MM.1S (cell line): ENCODE measurements around the gene KRT23.

Source experiments
- DNase-seq: peaks from one replicate; pipeline ENCODE4 v3.0.0-alpha.2; 2015
- H2AFZ ChIP-seq: fragments of 300-600 bp; sonication (generic); 2 replicates; pipeline ENCODE4 v1.6.0; 2016; ENCODE audit warnings: antibody characterized with exemption, low read length
- H3F3A ChIP-seq: fragments of 300-600 bp; sonication (generic); 2 replicates; pipeline ENCODE4 v1.6.1; 2016; ENCODE audit warnings: mild to moderate bottlenecking, antibody characterized with exemption, low read length, moderate library complexity, mixed read lengths; ENCODE audit not compliant: insufficient read depth
- H3K27ac ChIP-seq: fragments of 300-600 bp; sonication (generic); 2 replicates; pipeline ENCODE4 v1.5.1; 2016; ENCODE audit warnings: mild to moderate bottlenecking, low read length
- H3K27me3 ChIP-seq: fragments of 300-600 bp; sonication (generic); replicated peaks from 2 replicates; pipeline ENCODE4 v1.6.0; 2016; ENCODE audit warnings: low read length; ENCODE audit not compliant: insufficient read depth
- H3K36me3 ChIP-seq: fragments of 300-600 bp; sonication (generic); replicated peaks from 2 replicates; pipeline ENCODE4 v1.6.1; 2016; ENCODE audit warnings: mild to moderate bottlenecking, low read length, mixed read lengths; ENCODE audit not compliant: insufficient read depth
- H3K4me1 ChIP-seq: fragments of 300-600 bp; sonication (generic); 2 replicates; pipeline ENCODE4 v1.6.1; 2016; ENCODE audit warnings: low read length, mixed read lengths
- H3K4me2 ChIP-seq: fragments of 300-600 bp; sonication (generic); 2 replicates; pipeline ENCODE4 v1.6.0; 2016; ENCODE audit warnings: low read depth, low read length
- H3K4me3 ChIP-seq: fragments of 300-600 bp; sonication (generic); 2 replicates; pipeline ENCODE4 v1.5.1; 2016; ENCODE audit warnings: low read length, mixed read lengths
- H3K79me2 ChIP-seq: fragments of 300-600 bp; sonication (generic); 2 replicates; pipeline ENCODE4 v1.6.1; 2016; ENCODE audit warnings: mixed run types, low read length, mixed read lengths
- H3K9ac ChIP-seq: fragments of 300-600 bp; sonication (generic); 2 replicates; pipeline ENCODE4 v1.6.1; 2016; ENCODE audit warnings: low read length, mixed read lengths
- H3K9me2 ChIP-seq: fragments of 300-600 bp; sonication (generic); replicated peaks from 2 replicates; pipeline ENCODE4 v1.6.1; 2016; ENCODE audit warnings: mild to moderate bottlenecking, low read length, mixed read lengths; ENCODE audit not compliant: insufficient read depth
- H3K9me3 ChIP-seq: fragments of 300-600 bp; sonication (generic); replicated peaks from 2 replicates; pipeline ENCODE4 v1.6.1; 2016; ENCODE audit warnings: mild to moderate bottlenecking, low read length, mixed read lengths; ENCODE audit not compliant: insufficient read depth
- H4K20me1 ChIP-seq: fragments of 300-600 bp; sonication (generic); 2 replicates; pipeline ENCODE4 v1.6.1; 2016; ENCODE audit warnings: mild to moderate bottlenecking, low read length, moderate library complexity, mixed read lengths; ENCODE audit not compliant: insufficient read depth
- EZH2 ChIP-seq: fragments of 300-600 bp; sonication (generic); optimal IDR thresholded peaks from 2 replicates; pipeline ENCODE3; 2017; ENCODE audit warnings: low read depth, mild to moderate bottlenecking, antibody characterized with exemption, low read length, mixed read lengths
- EZH2phosphoT487 ChIP-seq: fragments of 300-600 bp; sonication (generic); IDR thresholded peaks from 2 replicates; pipeline ENCODE4 v1.6.1; 2018; ENCODE audit warnings: antibody characterized with exemption, low read length
- TF ChIP-seq, protein P1 (sequence below): fragments of 300-600 bp; sonication (generic); IDR thresholded peaks from 2 replicates; pipeline ENCODE4 v1.5.1; 2016; ENCODE audit warnings: antibody characterized with exemption, low read length, mixed read lengths

KRT23 gene

DNA sequence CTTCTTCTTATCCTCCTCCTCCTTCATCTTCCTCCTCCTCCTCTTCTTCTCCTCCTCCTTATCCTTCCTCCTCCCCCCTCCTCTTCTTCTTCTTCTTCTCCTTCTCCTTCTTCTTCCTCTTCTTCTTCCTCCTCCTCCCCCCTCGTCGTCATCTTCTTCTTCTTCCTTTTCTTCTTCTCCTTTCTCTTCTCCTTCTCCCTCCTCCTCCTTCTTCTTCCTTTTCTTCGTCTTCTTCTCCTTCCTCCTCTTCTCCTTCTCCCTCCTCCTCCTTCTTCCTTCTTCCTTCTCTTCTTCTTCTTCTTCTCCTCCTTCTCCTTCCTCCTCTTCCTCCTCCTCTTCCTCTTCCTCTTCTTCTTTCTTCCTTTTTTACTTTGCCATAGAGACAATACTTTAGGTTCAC lies 5.1 kb upstream of the KRT23 start:
- H3K9ac ChIP-seq = no peak overlapping the region
- DNase-seq = no peak
- no peak for TF ChIP-seq EZH2phosphoT487
- TF ChIP-seq, protein P1, sequence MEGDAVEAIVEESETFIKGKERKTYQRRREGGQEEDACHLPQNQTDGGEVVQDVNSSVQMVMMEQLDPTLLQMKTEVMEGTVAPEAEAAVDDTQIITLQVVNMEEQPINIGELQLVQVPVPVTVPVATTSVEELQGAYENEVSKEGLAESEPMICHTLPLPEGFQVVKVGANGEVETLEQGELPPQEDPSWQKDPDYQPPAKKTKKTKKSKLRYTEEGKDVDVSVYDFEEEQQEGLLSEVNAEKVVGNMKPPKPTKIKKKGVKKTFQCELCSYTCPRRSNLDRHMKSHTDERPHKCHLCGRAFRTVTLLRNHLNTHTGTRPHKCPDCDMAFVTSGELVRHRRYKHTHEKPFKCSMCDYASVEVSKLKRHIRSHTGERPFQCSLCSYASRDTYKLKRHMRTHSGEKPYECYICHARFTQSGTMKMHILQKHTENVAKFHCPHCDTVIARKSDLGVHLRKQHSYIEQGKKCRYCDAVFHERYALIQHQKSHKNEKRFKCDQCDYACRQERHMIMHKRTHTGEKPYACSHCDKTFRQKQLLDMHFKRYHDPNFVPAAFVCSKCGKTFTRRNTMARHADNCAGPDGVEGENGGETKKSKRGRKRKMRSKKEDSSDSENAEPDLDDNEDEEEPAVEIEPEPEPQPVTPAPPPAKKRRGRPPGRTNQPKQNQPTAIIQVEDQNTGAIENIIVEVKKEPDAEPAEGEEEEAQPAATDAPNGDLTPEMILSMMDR = no peak
- no peak for TF ChIP-seq EZH2
- H3K4me3 ChIP-seq = no peak overlapping the region
- no peaks in the 10 kb centered on the region for H3K9me3 ChIP-seq
- H3F3A ChIP-seq = no peaks in the 10 kb centered on the region
- H4K20me1 ChIP-seq = no peaks in the 10 kb centered on the region
- no peaks in the 10 kb centered on the region for H3K4me1 ChIP-seq
- no peaks in the 10 kb centered on the region for H3K27me3 ChIP-seq
- H3K4me2 ChIP-seq = no peak overlapping the region
- no peaks in the 10 kb centered on the region for H3K36me3 ChIP-seq
- H3K9me2 ChIP-seq = no peaks in the 10 kb centered on the region
- no peak overlapping the region for H2AFZ ChIP-seq
- no peak overlapping the region for H3K27ac ChIP-seq
- H3K79me2 ChIP-seq = no peaks in the 10 kb centered on the region

DNA sequence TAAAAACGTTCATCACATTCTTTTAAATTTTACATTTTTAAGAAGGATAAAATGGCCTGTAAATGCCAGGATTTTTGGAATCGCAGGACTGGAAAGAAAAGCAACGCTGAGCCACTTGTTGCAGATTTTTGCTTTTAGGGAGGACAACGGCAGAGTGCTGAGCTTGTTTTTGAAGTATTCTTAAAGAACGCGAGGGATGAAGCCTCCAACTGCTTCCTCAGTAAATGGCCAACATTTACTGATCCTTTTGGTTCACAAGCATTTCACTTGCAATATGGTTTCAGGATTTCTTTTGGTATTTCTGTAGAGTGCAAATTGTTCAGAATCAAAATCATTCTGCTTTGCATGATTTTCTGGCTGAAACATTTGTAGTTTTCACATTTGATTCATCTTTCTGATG lies 2.8 kb upstream of the KRT23 start:
- TF ChIP-seq EZH2 = no peak
- TF ChIP-seq, protein P1 = no peak
- TF ChIP-seq EZH2phosphoT487 = no peak
- no peaks in the 10 kb centered on the region for H4K20me1 ChIP-seq
- no peaks in the 10 kb centered on the region for H3K36me3 ChIP-seq
- DNase-seq = no peak
- H3K27ac ChIP-seq = no peak overlapping the region
- no peaks in the 10 kb centered on the region for H3K79me2 ChIP-seq
- no peaks in the 10 kb centered on the region for H3K9me3 ChIP-seq
- H3K4me2 ChIP-seq = no peak overlapping the region
- no peak overlapping the region for H3K9ac ChIP-seq
- no peaks in the 10 kb centered on the region for H3F3A ChIP-seq
- no peaks in the 10 kb centered on the region for H3K4me1 ChIP-seq
- no peaks in the 10 kb centered on the region for H3K27me3 ChIP-seq
- no peak overlapping the region for H3K4me3 ChIP-seq
- no peak overlapping the region for H2AFZ ChIP-seq
- no peaks in the 10 kb centered on the region for H3K9me2 ChIP-seq

DNA sequence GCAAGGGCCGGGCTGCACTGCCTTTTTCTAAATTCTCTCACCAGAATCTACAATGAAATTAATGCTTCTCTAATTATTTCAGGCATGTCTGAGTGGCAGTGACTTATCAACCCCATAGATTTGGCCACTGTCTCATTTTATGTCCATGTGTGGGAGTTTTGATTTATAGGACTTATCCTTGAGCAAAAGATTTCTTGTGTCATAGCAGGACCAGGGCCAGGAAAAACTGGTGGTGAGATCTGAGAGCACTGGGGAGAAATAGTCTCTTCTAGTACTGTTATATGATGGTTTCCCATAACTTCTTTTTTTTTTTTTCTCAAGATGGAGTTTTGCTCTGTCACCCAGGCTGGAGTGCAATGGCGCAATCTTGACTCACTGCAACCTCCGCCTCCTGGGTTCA lies 1.5 kb upstream of the KRT23 start:
- no peaks in the 10 kb centered on the region for H3K9me2 ChIP-seq
- DNase-seq = no peak
- no peaks in the 10 kb centered on the region for H3K36me3 ChIP-seq
- H3K27me3 ChIP-seq = no peaks in the 10 kb centered on the region
- H3F3A ChIP-seq = no peaks in the 10 kb centered on the region
- TF ChIP-seq EZH2 = no peak
- TF ChIP-seq EZH2phosphoT487 = no peak
- TF ChIP-seq, protein P1 = no peak
- no peaks in the 10 kb centered on the region for H3K4me1 ChIP-seq
- no peak overlapping the region for H3K9ac ChIP-seq
- no peak overlapping the region for H3K4me2 ChIP-seq
- H2AFZ ChIP-seq = no peak overlapping the region
- no peaks in the 10 kb centered on the region for H3K79me2 ChIP-seq
- H4K20me1 ChIP-seq = no peaks in the 10 kb centered on the region
- H3K9me3 ChIP-seq = no peaks in the 10 kb centered on the region
- H3K27ac ChIP-seq = no peak overlapping the region
- H3K4me3 ChIP-seq = no peak overlapping the region
